Measurements from ENCODE around the gene NDUFA11. TPM values are rescaled to one million over a fixed set of nuclear protein-coding genes. Genes with fewer than 3 reads are reported as not detected.

NDUFA11 gene
- total RNA-seq, 1 experiment from 2014 or later, result 169 TPM

DNA sequence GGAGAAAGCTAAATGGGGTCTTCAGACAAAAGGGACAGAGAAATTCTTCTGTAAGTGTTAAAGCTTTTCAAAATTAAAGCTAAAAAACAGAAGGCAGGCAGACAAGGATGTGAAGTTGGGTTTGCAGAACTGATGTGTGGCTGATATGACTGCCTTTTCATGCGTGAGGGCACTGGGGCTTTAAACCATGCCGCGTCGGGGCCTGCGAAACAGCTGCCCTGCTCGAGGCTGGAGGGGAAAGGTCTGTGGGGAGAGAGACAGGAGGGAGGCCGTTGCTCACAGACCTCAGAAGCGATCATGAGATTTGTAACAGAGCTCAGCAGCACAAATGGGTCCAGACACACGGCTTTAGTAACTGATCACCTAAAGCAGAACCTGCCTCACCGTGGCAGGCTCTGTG is 34.0 kb upstream of the NDUFA11 start:
- Histone ChIP-seq H3K79me2 (ENCODE audit: low read depth) (no peaks in the 10 kb centered on the region), H4K20me1 (ENCODE audit: insufficient read depth) (no peaks in the 10 kb centered on the region; the same call in 1 of the 2 replicates), H3K4me1 (replicated peaks; ENCODE audit: insufficient read depth) (no peaks in the 10 kb centered on the region), H3K9me3 (ENCODE audit: insufficient read depth, low read depth) (no peaks in the 10 kb centered on the region), H3F3A (ENCODE audit: insufficient read depth, low read depth) (no peaks in the 10 kb centered on the region), H2AFZ (no peak overlapping the region), H3K4me3 (no peak overlapping the region), H3K27ac (no peak overlapping the region), H3K36me3 (ENCODE audit: low read depth) (no peaks in the 10 kb centered on the region), H3K4me2 (no peak overlapping the region), H3K27me3 (ENCODE audit: insufficient read depth, low read depth) (no peaks in the 10 kb centered on the region), H3K9me2 (ENCODE audit: insufficient read depth) (no peaks in the 10 kb centered on the region)
- CTCF ChIA-PET, result no interaction called here
- DNase-seq, result no peak
- no TSS peak for BruUV-seq (replicated peaks)
- TF ChIP-seq EZH2 (IDR thresholded peaks at IDR 0.05; ENCODE audit: low read depth), result no peak
- TF ChIP-seq, protein P1, sequence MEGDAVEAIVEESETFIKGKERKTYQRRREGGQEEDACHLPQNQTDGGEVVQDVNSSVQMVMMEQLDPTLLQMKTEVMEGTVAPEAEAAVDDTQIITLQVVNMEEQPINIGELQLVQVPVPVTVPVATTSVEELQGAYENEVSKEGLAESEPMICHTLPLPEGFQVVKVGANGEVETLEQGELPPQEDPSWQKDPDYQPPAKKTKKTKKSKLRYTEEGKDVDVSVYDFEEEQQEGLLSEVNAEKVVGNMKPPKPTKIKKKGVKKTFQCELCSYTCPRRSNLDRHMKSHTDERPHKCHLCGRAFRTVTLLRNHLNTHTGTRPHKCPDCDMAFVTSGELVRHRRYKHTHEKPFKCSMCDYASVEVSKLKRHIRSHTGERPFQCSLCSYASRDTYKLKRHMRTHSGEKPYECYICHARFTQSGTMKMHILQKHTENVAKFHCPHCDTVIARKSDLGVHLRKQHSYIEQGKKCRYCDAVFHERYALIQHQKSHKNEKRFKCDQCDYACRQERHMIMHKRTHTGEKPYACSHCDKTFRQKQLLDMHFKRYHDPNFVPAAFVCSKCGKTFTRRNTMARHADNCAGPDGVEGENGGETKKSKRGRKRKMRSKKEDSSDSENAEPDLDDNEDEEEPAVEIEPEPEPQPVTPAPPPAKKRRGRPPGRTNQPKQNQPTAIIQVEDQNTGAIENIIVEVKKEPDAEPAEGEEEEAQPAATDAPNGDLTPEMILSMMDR (conservative IDR thresholded peaks at IDR 0.05), result no peak
- POLR2A ChIA-PET (ENCODE audit: unreplicated experiment), result interaction anchor here (0.5 kb wide), 1 partner anchor 110 kb away, joined by 4 read pairs; no protein-coding TSS in a partner anchor
- intact Hi-C loops (cut with micrococcal nuclease; ENCODE audit: unreplicated experiment), result no loop called here

DNA sequence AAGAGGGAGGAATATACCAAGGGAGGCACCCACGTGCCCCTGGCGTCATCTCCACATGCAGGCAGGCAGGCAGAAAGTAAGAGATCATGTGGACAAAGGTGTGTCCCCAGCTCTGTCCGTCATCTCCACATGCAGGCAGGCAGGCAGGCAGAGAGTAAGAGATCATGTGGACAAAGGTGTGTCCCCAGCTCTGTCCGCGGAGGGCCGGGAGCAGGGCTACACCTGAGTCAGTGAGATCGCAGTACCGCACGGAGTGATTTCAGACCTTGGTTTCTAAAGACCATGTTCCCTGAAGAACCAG is 32.7 kb upstream of the NDUFA11 start:
- CTCF ChIA-PET, result no interaction called here
- TF ChIP-seq EZH2 (IDR thresholded peaks at IDR 0.05; ENCODE audit: low read depth), result no peak
- TF ChIP-seq, protein P1 (conservative IDR thresholded peaks at IDR 0.05), result no peak
- no peaks in the 10 kb centered on the region for H3K4me1 ChIP-seq (replicated peaks; ENCODE audit: insufficient read depth)
- no peaks in the 10 kb centered on the region for H3F3A ChIP-seq (ENCODE audit: insufficient read depth, low read depth)
- no peaks in the 10 kb centered on the region for H3K36me3 ChIP-seq (ENCODE audit: low read depth)
- H3K27ac ChIP-seq, result no peak overlapping the region
- no peak overlapping the region for H3K4me3 ChIP-seq
- no peaks in the 10 kb centered on the region for H3K9me3 ChIP-seq (ENCODE audit: insufficient read depth, low read depth)
- H2AFZ ChIP-seq, result no peak overlapping the region
- no peaks in the 10 kb centered on the region; the same call in 1 of the 2 replicates for H4K20me1 ChIP-seq (ENCODE audit: insufficient read depth)
- no peaks in the 10 kb centered on the region for H3K9me2 ChIP-seq (ENCODE audit: insufficient read depth)
- H3K79me2 ChIP-seq (ENCODE audit: low read depth), result no peaks in the 10 kb centered on the region
- BruUV-seq (replicated peaks), result no TSS peak
- no peak overlapping the region for H3K4me2 ChIP-seq
- POLR2A ChIA-PET (ENCODE audit: unreplicated experiment), result no interaction called here
- no peak for DNase-seq
- intact Hi-C loops (cut with micrococcal nuclease; ENCODE audit: unreplicated experiment), result no loop called here
- no peaks in the 10 kb centered on the region for H3K27me3 ChIP-seq (ENCODE audit: insufficient read depth, low read depth)

DNA sequence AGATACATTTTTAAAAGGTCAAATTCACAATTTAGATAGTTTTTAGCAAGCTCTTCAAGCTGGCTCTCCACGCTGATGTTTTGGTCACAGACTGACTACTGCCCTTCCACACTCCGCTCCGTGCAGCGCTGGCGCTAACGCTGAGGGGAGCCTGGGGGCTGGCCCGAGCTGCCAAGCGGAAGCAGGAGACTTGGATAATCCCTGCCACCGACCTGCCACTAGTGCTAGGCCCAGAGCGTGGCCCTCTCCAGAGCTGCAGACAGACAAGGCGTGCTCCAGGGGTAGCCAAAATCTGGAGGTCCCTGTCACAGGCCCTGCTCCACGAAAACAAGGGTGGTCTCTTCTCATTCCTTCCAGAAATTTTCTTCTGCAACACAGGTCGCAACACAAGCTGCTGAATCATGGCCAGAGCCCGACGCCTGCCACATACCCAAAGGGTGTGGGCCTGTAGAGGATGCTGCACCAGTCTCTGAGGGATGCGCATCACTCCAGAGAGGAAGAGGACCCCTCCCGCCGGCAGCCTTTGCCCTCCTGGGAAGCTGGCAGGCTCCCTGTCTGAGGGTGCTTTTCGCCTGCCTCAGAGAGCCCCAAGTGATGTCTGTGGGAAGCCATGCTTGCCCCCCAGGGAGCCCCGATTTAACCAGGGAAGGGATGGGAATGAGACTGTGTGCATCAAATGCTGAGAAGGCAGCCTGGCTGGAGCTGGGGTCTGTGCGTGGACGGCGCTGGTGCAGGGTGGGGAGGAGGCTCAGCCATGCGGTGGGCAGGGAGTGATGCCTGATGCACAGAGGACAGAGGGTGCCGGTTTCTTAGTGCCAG is 32.1 kb upstream of the NDUFA11 start:
- no peaks in the 10 kb centered on the region for H3K27me3 ChIP-seq (ENCODE audit: insufficient read depth, low read depth)
- H3K79me2 ChIP-seq (ENCODE audit: low read depth), result no peaks in the 10 kb centered on the region
- H3K36me3 ChIP-seq (ENCODE audit: low read depth), result no peaks in the 10 kb centered on the region
- H3K4me2 ChIP-seq, result no peak overlapping the region
- no peak overlapping the region for H3K27ac ChIP-seq
- ChIA-PET CTCF (no interaction called here), POLR2A (ENCODE audit: unreplicated experiment) (no interaction called here)
- H3K9me2 ChIP-seq (ENCODE audit: insufficient read depth), result no peaks in the 10 kb centered on the region
- no peaks in the 10 kb centered on the region for H3K9me3 ChIP-seq (ENCODE audit: insufficient read depth, low read depth)
- no peaks in the 10 kb centered on the region; the same call in 1 of the 2 replicates for H4K20me1 ChIP-seq (ENCODE audit: insufficient read depth)
- TF ChIP-seq, protein P1 (conservative IDR thresholded peaks at IDR 0.05), result no peak
- no peak for TF ChIP-seq EZH2 (IDR thresholded peaks at IDR 0.05; ENCODE audit: low read depth)
- no peak for DNase-seq
- H3F3A ChIP-seq (ENCODE audit: insufficient read depth, low read depth), result no peaks in the 10 kb centered on the region
- no TSS peak for BruUV-seq (replicated peaks)
- intact Hi-C loops (cut with micrococcal nuclease; ENCODE audit: unreplicated experiment), result no loop called here
- no peak overlapping the region for H2AFZ ChIP-seq
- no peak overlapping the region for H3K4me3 ChIP-seq
- H3K4me1 ChIP-seq (replicated peaks; ENCODE audit: insufficient read depth), result no peaks in the 10 kb centered on the region

Data from PC-9 (cell line).